ENCODE results near the gene SUSD1. TPM values are rescaled to one million over a fixed set of nuclear protein-coding genes. Genes with fewer than 3 reads are reported as not detected.

SUSD1 gene
- total RNA-seq, 1 donor from 2014 or later: 16.6 TPM

- Mint-ChIP-seq H3K36me3 (ENCODE audit: low read depth, unreplicated experiment) (peaks cover 3% of the 10 kb centered on the region), H3K27me3 (ENCODE audit: low read depth, unreplicated experiment) (no peaks in the 10 kb centered on the region), H3K27ac (ENCODE audit: unreplicated experiment) (no peak overlapping the region), H3K4me3 (ENCODE audit: unreplicated experiment) (no peak overlapping the region), H3K9me3 (ENCODE audit: unreplicated experiment) (no peaks in the 10 kb centered on the region), H3K4me1 (ENCODE audit: low read depth, unreplicated experiment) (no peaks in the 10 kb centered on the region)
- Histone ChIP-seq H3K79me2 (ENCODE audit: insufficient read depth, low read length) (no peaks in the 10 kb centered on the region), H2AFZ (ENCODE audit: low read depth, low read length) (no peak overlapping the region), H3K36me3 (ENCODE audit: insufficient read depth, low read length) (no peaks in the 10 kb centered on the region), H4K20me1 (ENCODE audit: insufficient read depth, low read length) (no peaks in the 10 kb centered on the region), H3K27ac (ENCODE audit: low read depth, low read length) (no peak overlapping the region), H3K27me3 (ENCODE audit: insufficient read depth, low read length) (no peaks in the 10 kb centered on the region), H3K4me3 (ENCODE audit: insufficient read depth, low read depth, low read length) (no peak overlapping the region), H3K4me2 (ENCODE audit: low read length) (no peak overlapping the region), H3K4me1 (ENCODE audit: insufficient read depth, low read length) (no peaks in the 10 kb centered on the region), H3K9ac (ENCODE audit: low read length) (no peak overlapping the region), H3K9me3 (ENCODE audit: insufficient read depth, low read depth, low read length) (no peaks in the 10 kb centered on the region)
- TF ChIP-seq CTCF (IDR thresholded peaks at IDR 0.05; ENCODE audit: insufficient read depth, low read depth, low read length): no peak
- FAIRE-seq: no peak
- DNase-seq (ENCODE audit: low read depth): no peak
These were observed 25.9 kb downstream of the SUSD1 start for GRCh38 chr9:112149211-112149610.

- Histone ChIP-seq H3K4me2 (ENCODE audit: low read length) (no peak overlapping the region), H3K4me1 (ENCODE audit: insufficient read depth, low read length) (no peaks in the 10 kb centered on the region), H3K27ac (ENCODE audit: low read depth, low read length) (no peak overlapping the region), H3K27me3 (ENCODE audit: insufficient read depth, low read length) (no peaks in the 10 kb centered on the region), H4K20me1 (ENCODE audit: insufficient read depth, low read length) (no peaks in the 10 kb centered on the region), H3K9ac (ENCODE audit: low read length) (no peak overlapping the region), H3K4me3 (ENCODE audit: insufficient read depth, low read depth, low read length) (no peak overlapping the region), H3K9me3 (ENCODE audit: insufficient read depth, low read depth, low read length) (no peaks in the 10 kb centered on the region), H3K36me3 (ENCODE audit: insufficient read depth, low read length) (no peaks in the 10 kb centered on the region), H2AFZ (ENCODE audit: low read depth, low read length) (no peak overlapping the region), H3K79me2 (ENCODE audit: insufficient read depth, low read length) (no peaks in the 10 kb centered on the region)
- FAIRE-seq: peak; percentile 66
- no peak overlapping the region for H3K27ac Mint-ChIP-seq (ENCODE audit: unreplicated experiment)
- H3K4me1 Mint-ChIP-seq (ENCODE audit: low read depth, unreplicated experiment): no peaks in the 10 kb centered on the region
- peaks cover 5% of the 10 kb centered on the region for H3K36me3 Mint-ChIP-seq (ENCODE audit: low read depth, unreplicated experiment)
- no peaks in the 10 kb centered on the region for H3K27me3 Mint-ChIP-seq (ENCODE audit: low read depth, unreplicated experiment)
- DNase-seq (ENCODE audit: low read depth): peak; percentile 45
- H3K9me3 Mint-ChIP-seq (ENCODE audit: unreplicated experiment): no peaks in the 10 kb centered on the region
- H3K4me3 Mint-ChIP-seq (ENCODE audit: unreplicated experiment): no peak overlapping the region
- TF ChIP-seq EZH2 (IDR thresholded peaks at IDR 0.05; ENCODE audit: insufficient read depth, low read length) (no peak), CTCF (IDR thresholded peaks at IDR 0.05; ENCODE audit: insufficient read depth, low read depth, low read length) (no peak)
These were observed 29.2 kb downstream of the SUSD1 start for GRCh38 chr9:112145886-112146285.

- Histone ChIP-seq H3K36me3 (ENCODE audit: insufficient read depth, low read length) (no peaks in the 10 kb centered on the region), H3K4me3 (ENCODE audit: insufficient read depth, low read depth, low read length) (no peak overlapping the region), H3K4me1 (ENCODE audit: insufficient read depth, low read length) (no peaks in the 10 kb centered on the region), H2AFZ (ENCODE audit: low read depth, low read length) (no peak overlapping the region), H3K27ac (ENCODE audit: low read depth, low read length) (no peak overlapping the region), H3K27me3 (ENCODE audit: insufficient read depth, low read length) (no peaks in the 10 kb centered on the region), H3K9ac (ENCODE audit: low read length) (no peak overlapping the region), H3K4me2 (ENCODE audit: low read length) (no peak overlapping the region), H3K9me3 (ENCODE audit: insufficient read depth, low read depth, low read length) (no peaks in the 10 kb centered on the region), H4K20me1 (ENCODE audit: insufficient read depth, low read length) (no peaks in the 10 kb centered on the region), H3K79me2 (ENCODE audit: insufficient read depth, low read length) (no peaks in the 10 kb centered on the region)
- Mint-ChIP-seq H3K4me3 (ENCODE audit: unreplicated experiment) (no peak overlapping the region), H3K27me3 (ENCODE audit: low read depth, unreplicated experiment) (no peaks in the 10 kb centered on the region), H3K4me1 (ENCODE audit: low read depth, unreplicated experiment) (no peaks in the 10 kb centered on the region), H3K36me3 (ENCODE audit: low read depth, unreplicated experiment) (peaks cover 5% of the 10 kb centered on the region), H3K9me3 (ENCODE audit: unreplicated experiment) (no peaks in the 10 kb centered on the region), H3K27ac (ENCODE audit: unreplicated experiment) (no peak overlapping the region)
- TF ChIP-seq CTCF (IDR thresholded peaks at IDR 0.05; ENCODE audit: insufficient read depth, low read depth, low read length) (no peak), EZH2 (IDR thresholded peaks at IDR 0.05; ENCODE audit: insufficient read depth, low read length) (no peak)
- FAIRE-seq: no peak
- DNase-seq (ENCODE audit: low read depth): no peak
These were observed 30.3 kb downstream of the SUSD1 start for GRCh38 chr9:112144807-112145206.
